A549 (cell line): Measurements from ENCODE around the gene TMCO4. TPM values are rescaled to one million over a fixed set of nuclear protein-coding genes. Genes with fewer than 3 reads are reported as not detected.

Experiments used
- ATAC-seq, 2 experiments: fragments of 200-7000 bp in 1 of 2; fragments of >200 bp in 1 of 2; cut with Nextera tagmentation in 1 of 2; cut with Tn5 transposase in 1 of 2; 3 replicates each; pipeline versions ENCODE4 v1.8.0 to v1.9.1; 2018 to 2020; ENCODE audit warnings: mild to moderate bottlenecking in 1 of 2, moderate library complexity in 1 of 2
- CTCF ChIA-PET: fragments of 300-600 bp; sonication (Branson Sonifier 250); formaldehyde crosslinking; extraction: SDS; loops from one replicate; lab custom pipeline; 2021; ENCODE audit warnings: antibody characterized with exemption, inconsistent platforms; lab: Yijun Ruan, JAX
- POLR2A ChIA-PET: fragments of 350-600 bp; formaldehyde crosslinking; extraction: SDS; loops from one replicate; lab custom pipeline; 2021; ENCODE audit warnings: antibody characterized with exemption, inconsistent platforms; lab: Yijun Ruan, JAX
- DNase-seq, 2 experiments: peaks; one replicate each; pipeline versions ENCODE4 v3.0.0 to v3.0.0-alpha.2; 2011 to 2016; ENCODE audit warnings: low read depth in 1 of 2, low spot score in 1 of 2
- FAIRE-seq: peaks from 2 replicates; lab custom pipeline; 2011; peaks lifted over from hg19 to GRCh38; lab: Jason Lieb, UNC
- H3K27ac ChIP-seq, 2 experiments: fragments of >200 bp; sonication (Bioruptor Twin); formaldehyde crosslinking; 3 replicates each; pipeline ENCODE4 v1.5.1; 2016 to 2017
- H3K4me1 ChIP-seq: fragments of >200 bp; sonication (Bioruptor Twin); formaldehyde crosslinking; 3 replicates; pipeline ENCODE4 v1.6.1; 2016
- H3K4me2 ChIP-seq: fragments of >200 bp; sonication (Bioruptor Twin); formaldehyde crosslinking; 3 replicates; pipeline ENCODE4 v1.6.1; 2016
- H3K4me3 ChIP-seq: fragments of >200 bp; sonication (Bioruptor Twin); formaldehyde crosslinking; 3 replicates; pipeline ENCODE4 v1.5.1; 2016
- H3K9me3 ChIP-seq: fragments of >200 bp; sonication (Bioruptor Twin); formaldehyde crosslinking; 3 replicates; pipeline ENCODE4 v1.6.1; 2016
- CBX8 ChIP-seq: fragments of 200-600 bp; sonication (generic); IDR thresholded peaks from 2 replicates; pipeline ENCODE4 v1.6.1; 2016
- CHD2 ChIP-seq: fragments of 150-350 bp; IDR thresholded peaks from 2 replicates; pipeline ENCODE4 v1.6.1; 2014; ENCODE audit warnings: low read length; ENCODE audit not compliant: partially characterized antibody
- CTCF ChIP-seq: fragments of >200 bp; sonication (Bioruptor Twin); formaldehyde crosslinking; IDR thresholded peaks from 3 replicates; pipeline ENCODE4 v1.5.1; 2016
- EP300 ChIP-seq, 2 experiments: fragments of >200 bp; sonication (Bioruptor Twin); formaldehyde crosslinking; IDR thresholded peaks; 2 replicates in 1 of 2; 3 replicates in 1 of 2; pipeline ENCODE4 v1.6.1; 2016 to 2017
- FOSL2 ChIP-seq, 2 experiments: fragments of 450-650 bp in 1 of 2; fragments of >200 bp in 1 of 2; sonication (Bioruptor Twin) in 1 of 2; formaldehyde crosslinking; IDR thresholded peaks; 2 replicates each; pipeline versions ENCODE4 v1.5.0 to v1.6.1; 2016 to 2020; ENCODE audit warnings: mild to moderate bottlenecking in 1 of 2, moderate library complexity in 1 of 2
- FOXS1 ChIP-seq: fragments of 250-450 bp; sonication (Bioruptor Pico); IDR thresholded peaks from 2 replicates; pipeline ENCODE4 v1.5.0; 2020; ENCODE audit warnings: mild to moderate bottlenecking, moderate library complexity
- GATA3 ChIP-seq: IDR thresholded peaks from 2 replicates; pipeline ENCODE4 v1.6.1; 2012; ENCODE audit warnings: borderline replicate concordance
- KDM1A ChIP-seq: fragments of 200-600 bp; sonication (generic); IDR thresholded peaks from 2 replicates; pipeline ENCODE4 v1.6.1; 2016; ENCODE audit warnings: low read depth, mild to moderate bottlenecking
- KDM5A ChIP-seq: fragments of 200-600 bp; sonication (generic); IDR thresholded peaks from 2 replicates; pipeline ENCODE4 v1.6.1; 2016; ENCODE audit warnings: antibody characterized with exemption, mild to moderate bottlenecking
- MAFK ChIP-seq: fragments of 450-650 bp; IDR thresholded peaks from 2 replicates; pipeline ENCODE4 v1.6.1; 2014; ENCODE audit not compliant: partially characterized antibody
- MAX ChIP-seq: IDR thresholded peaks from 2 replicates; pipeline ENCODE4 v1.6.1; 2012
- MAZ ChIP-seq: fragments of 150-350 bp; IDR thresholded peaks from 2 replicates; pipeline ENCODE4 v1.6.1; 2014; ENCODE audit warnings: antibody characterized with exemption, low read depth, low read length, borderline replicate concordance
- PHF8 ChIP-seq: fragments of 200-600 bp; sonication (generic); IDR thresholded peaks from 2 replicates; pipeline ENCODE4 v1.6.1; 2016; ENCODE audit warnings: low read depth, mild to moderate bottlenecking, antibody characterized with exemption, moderate library complexity, borderline replicate concordance
- POLR2A ChIP-seq: IDR thresholded peaks from 2 replicates; pipeline ENCODE4 v1.6.1; 2012; ENCODE audit warnings: mild to moderate bottlenecking, low read length
- REST ChIP-seq: fragments of 200-600 bp; sonication (generic); IDR thresholded peaks from 2 replicates; pipeline ENCODE4 v1.6.1; 2016; ENCODE audit warnings: antibody characterized with exemption, mild to moderate bottlenecking, moderate library complexity
- RNF2 ChIP-seq: fragments of 200-600 bp; sonication (generic); IDR thresholded peaks from 2 replicates; pipeline ENCODE4 v1.6.1; 2016; ENCODE audit warnings: low read depth, mild to moderate bottlenecking, antibody characterized with exemption, moderate library complexity, borderline replicate concordance
- TP53 ChIP-seq: fragments of 250-450 bp; sonication (Bioruptor Pico); IDR thresholded peaks from 2 replicates; pipeline ENCODE4 v1.5.0; 2021; ENCODE audit warnings: mild to moderate bottlenecking, moderate library complexity
- WGBS: methylation state at CpG from one replicate; pipeline ENCODE4 v1.1.6; 2017; ENCODE audit errors: missing lambda C conversion rate; 5-methylcytosine and 5-hydroxymethylcytosine counted together
- polyA plus RNA-seq, 4 experiments: library from polyadenylated mRNA; depleted of rRNA in 3 of 4; stranded (reverse); fragments of >200 nt; fragmentation: RNase III in 1 of 4; extraction: RNeasy Plus Mini Kit Qiagen cat#74134 plus additional on column Dnase treatment in 1 of 4; gene quantifications; 2 replicates in 3 of 4; 3 replicates in 1 of 4; pipeline ENCODE4 v1.2.3, GENCODE V29; 2011 to 2017
- TF ChIP-seq, protein P1 (sequence below): fragments of 250-450 bp; sonication (Bioruptor Pico); IDR thresholded peaks from 2 replicates; pipeline ENCODE4 v1.5.0; 2020; ENCODE audit warnings: low read depth, mild to moderate bottlenecking, moderate library complexity

The TMCO4 gene
- polyA plus RNA-seq, 2 of the 4 experiments (the other 2 are of a cell fraction): 4.0 to 4.6 TPM

DNA sequence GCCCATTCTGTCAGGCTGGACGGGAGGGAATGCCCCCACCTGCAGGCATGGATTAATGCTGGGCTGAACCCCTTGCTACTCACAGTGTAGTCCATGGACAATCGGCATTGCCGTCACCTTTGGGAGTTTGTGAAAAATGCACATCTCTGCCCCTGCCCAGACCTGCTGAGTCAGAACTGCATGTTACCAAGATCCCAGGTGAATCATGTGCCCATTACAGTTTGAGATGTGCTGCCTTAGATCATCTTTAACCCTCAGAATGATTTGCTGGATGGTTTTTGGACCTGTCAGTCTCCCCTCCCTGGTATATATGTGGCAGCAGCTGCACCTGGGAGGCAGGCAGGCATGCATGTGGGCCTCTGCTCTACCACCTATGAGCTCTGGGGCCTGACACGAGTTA lies 120.0 kb downstream of the TMCO4 start:
- ATAC-seq (no peak), DNase-seq (no peak), FAIRE-seq (no peak)
- Histone ChIP-seq H3K4me1 (no peaks in the 10 kb centered on the region), H3K27ac (no peak overlapping the region), H3K4me2 (no peak overlapping the region), H3K4me3 (no peak overlapping the region), H3K9me3 (no peaks in the 10 kb centered on the region)
- POLR2A ChIA-PET: no interaction called here
- CTCF ChIA-PET: interaction anchor here (1.6 kb wide), 1 partner anchor 18 kb away, joined by 4 read pairs; no protein-coding TSS in a partner anchor
- TF ChIP-seq MAFK (peak; percentile 49), PHF8 (no peak)
- 78% methylated on average over 4 of the region's 4 CpGs for WGBS

DNA sequence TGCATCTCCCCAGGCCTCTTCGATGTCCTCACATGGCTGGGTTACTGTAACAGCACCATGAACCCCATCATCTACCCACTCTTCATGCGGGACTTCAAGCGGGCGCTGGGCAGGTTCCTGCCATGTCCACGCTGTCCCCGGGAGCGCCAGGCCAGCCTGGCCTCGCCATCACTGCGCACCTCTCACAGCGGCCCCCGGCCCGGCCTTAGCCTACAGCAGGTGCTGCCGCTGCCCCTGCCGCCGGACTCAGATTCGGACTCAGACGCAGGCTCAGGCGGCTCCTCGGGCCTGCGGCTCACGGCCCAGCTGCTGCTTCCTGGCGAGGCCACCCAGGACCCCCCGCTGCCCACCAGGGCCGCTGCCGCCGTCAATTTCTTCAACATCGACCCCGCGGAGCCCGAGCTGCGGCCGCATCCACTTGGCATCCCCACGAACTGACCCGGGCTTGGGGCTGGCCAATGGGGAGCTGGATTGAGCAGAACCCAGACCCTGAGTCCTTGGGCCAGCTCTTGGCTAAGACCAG lies 120.7 kb downstream of the TMCO4 start:
- H3K4me3 ChIP-seq: no peak overlapping the region
- no peak for TF ChIP-seq FOSL2 (IDR thresholded peaks at IDR 0.05)
- no peak for TF ChIP-seq FOSL2 (CRISPR knock-in tag; IDR thresholded peaks at IDR 0.05)
- TF ChIP-seq POLR2A: no peak
- TF ChIP-seq, protein P1, sequence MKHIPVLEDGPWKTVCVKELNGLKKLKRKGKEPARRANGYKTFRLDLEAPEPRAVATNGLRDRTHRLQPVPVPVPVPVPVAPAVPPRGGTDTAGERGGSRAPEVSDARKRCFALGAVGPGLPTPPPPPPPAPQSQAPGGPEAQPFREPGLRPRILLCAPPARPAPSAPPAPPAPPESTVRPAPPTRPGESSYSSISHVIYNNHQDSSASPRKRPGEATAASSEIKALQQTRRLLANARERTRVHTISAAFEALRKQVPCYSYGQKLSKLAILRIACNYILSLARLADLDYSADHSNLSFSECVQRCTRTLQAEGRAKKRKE (CRISPR knock-in tag): no peak
- no peak for TF ChIP-seq CBX8
- TF ChIP-seq CTCF: no peak
- TF ChIP-seq GATA3: no peak
- no peak for TF ChIP-seq MAZ
- TF ChIP-seq REST: no peak
- TF ChIP-seq RNF2: no peak
- TF ChIP-seq KDM5A: no peak
- no peak for TF ChIP-seq FOXS1
- TF ChIP-seq EP300 (IDR thresholded peaks at IDR 0.05): no peak
- no peak for TF ChIP-seq KDM1A
- TF ChIP-seq MAX: no peak
- no peak for TF ChIP-seq TP53
- TF ChIP-seq CHD2: no peak
- CTCF ChIA-PET: interaction anchor here (1.6 to 4.7 kb wide), 2 partner anchors 17 to 26 kb away, joined by 4 to 15 read pairs; no protein-coding TSS in a partner anchor
- no peak overlapping the region for H3K27ac ChIP-seq
- H3K4me1 ChIP-seq: no peaks in the 10 kb centered on the region
- DNase-seq (no peak), FAIRE-seq (no peak), ATAC-seq (no peak)
- WGBS: 91% methylated on average over 11 of the region's 34 CpGs
- no peaks in the 10 kb centered on the region for H3K9me3 ChIP-seq
- H3K4me2 ChIP-seq: no peak overlapping the region
- POLR2A ChIA-PET: no interaction called here
